HepG2 (cell line): ENCODE measurements around the gene PKIG. TPM values are rescaled to one million over a fixed set of nuclear protein-coding genes. Genes with fewer than 3 reads are reported as not detected.

Experiments used
- ATAC-seq: fragments of 200-7000 bp; cut with Tn5 transposase; 3 replicates; pipeline ENCODE4 v1.9.1; 2020; ENCODE audit warnings: mild to moderate bottlenecking, moderate library complexity
- BruUV-seq: library from RNA; stranded (reverse); fragments of 400-500 nt; replicated peaks from 2 replicates; lab custom pipeline; 2021; lab: Mats Ljungman, UMichigan
- CTCF ChIA-PET: fragments of 300-600 bp; formaldehyde crosslinking; extraction: SDS; loops from one replicate; lab custom pipeline; 2021; ENCODE audit warnings: low total read pairs, inconsistent platforms, low intra/inter-chr PET ratio; lab: Yijun Ruan, JAX
- POLR2A ChIA-PET: fragments of 350-600 bp; sonication (Branson Sonifier 250); formaldehyde crosslinking; loops from one replicate; lab custom pipeline; 2020; ENCODE audit warnings: antibody characterized with exemption, inconsistent platforms; lab: Yijun Ruan, JAX
- DNase-seq: peaks from one replicate; pipeline ENCODE4 v3.0.0-alpha.2; 2015; ENCODE audit warnings: low spot score
- FAIRE-seq: peaks from 3 replicates; lab custom pipeline; 2011; peaks lifted over from hg19 to GRCh38; lab: Jason Lieb, UNC
- H2AFZ ChIP-seq: one replicate; pipeline ENCODE4 v1.6.1; 2011; ENCODE audit warnings: low read length, inconsistent platforms
- H3K27ac ChIP-seq: fragments of 300-600 bp; 3 replicates; pipeline ENCODE4 v1.8.0; 2011; ENCODE audit warnings: mixed run types, mild to moderate bottlenecking, mixed read lengths, low read length, inconsistent platforms; ENCODE audit not compliant: insufficient read depth; ENCODE audit errors: extremely low read length
- H3K27me3 ChIP-seq, 2 experiments: fragments of 200-600 bp in 1 of 2; 2 replicates in 1 of 2; 3 replicates in 1 of 2; pipeline versions ENCODE4 v1.6.0 to v1.8.0; 2011; ENCODE audit warnings: low read length in 2 of 2, mild to moderate bottlenecking in 2 of 2, moderate library complexity in 2 of 2, inconsistent platforms in 1 of 2; ENCODE audit not compliant: insufficient read depth in 2 of 2, control insufficient read depth in 1 of 2
- H3K36me3 ChIP-seq, 2 experiments: fragments of 200-600 bp in 1 of 2; replicated peaks in 1 of 2; 2 replicates in 1 of 2; 3 replicates in 1 of 2; pipeline versions ENCODE4 v1.5.1 to v1.8.0; 2011; ENCODE audit warnings: low read length in 2 of 2, inconsistent platforms in 1 of 2; ENCODE audit not compliant: insufficient read depth in 2 of 2, control insufficient read depth in 1 of 2
- H3K4me1 ChIP-seq: 2 replicates; pipeline ENCODE4 v1.5.1; 2012; ENCODE audit warnings: low read length, inconsistent platforms; ENCODE audit not compliant: insufficient read depth
- H3K4me2 ChIP-seq: 2 replicates; pipeline ENCODE4 v1.6.0; 2011; ENCODE audit warnings: low read depth, low read length, inconsistent platforms
- H3K4me3 ChIP-seq, 3 experiments: fragments of 200-600 bp in 1 of 3; sonication (generic), shearing (Covaris generic) in 1 of 3; replicated peaks in 1 of 3; 2 replicates each; pipeline ENCODE4 v1.5.1; 2011 to 2016; ENCODE audit warnings: low read length in 3 of 3, inconsistent platforms in 2 of 3, low read depth in 2 of 3, mild to moderate bottlenecking in 2 of 3, control low read depth in 1 of 3, mixed read lengths in 1 of 3; ENCODE audit not compliant: insufficient read depth in 1 of 3
- H3K79me2 ChIP-seq: one replicate; pipeline ENCODE4 v1.6.1; 2011; ENCODE audit warnings: low read length, inconsistent platforms; ENCODE audit not compliant: insufficient read depth
- H3K9ac ChIP-seq: 2 replicates; pipeline ENCODE4 v1.6.0; 2011; ENCODE audit warnings: mild to moderate bottlenecking, low read depth, low read length, inconsistent platforms; ENCODE audit not compliant: insufficient read depth
- H3K9me3 ChIP-seq: 2 replicates; pipeline ENCODE4 v1.5.1; 2012; ENCODE audit warnings: mild to moderate bottlenecking, low read length
- H4K20me1 ChIP-seq: 2 replicates; pipeline ENCODE4 v1.6.0; 2011; ENCODE audit warnings: inconsistent platforms, mild to moderate bottlenecking, low read length, moderate library complexity; ENCODE audit not compliant: insufficient read depth
- FOXK2 ChIP-seq: fragments of 450-650 bp; IDR thresholded peaks from 2 replicates; pipeline ENCODE4 v1.6.1; 2016
- FOXP1 ChIP-seq, 2 experiments: fragments of 450-650 bp in 1 of 2; IDR thresholded peaks; 2 replicates each; pipeline ENCODE4 v1.6.1; 2017 to 2018; ENCODE audit warnings: antibody characterized with exemption in 1 of 2
- GATAD2A ChIP-seq: IDR thresholded peaks from 2 replicates; pipeline ENCODE4 v1.6.1; 2016
- GRHL1 ChIP-seq: sonication (generic); formaldehyde crosslinking; conservative IDR thresholded peaks from 2 replicates; pipeline ENCODE4 v1.8.0; 2022; ENCODE audit warnings: missing genetic modification reagents
- ISL2 ChIP-seq: sonication (generic); formaldehyde crosslinking; IDR thresholded peaks from 2 replicates; pipeline ENCODE4 v1.5.0; 2020; ENCODE audit warnings: missing genetic modification reagents
- SAP130 ChIP-seq: IDR thresholded peaks from 2 replicates; pipeline ENCODE4 v1.6.1; 2016; ENCODE audit warnings: low read depth
- SIX1 ChIP-seq: sonication (generic); formaldehyde crosslinking; IDR thresholded peaks from 2 replicates; pipeline ENCODE4 v1.4.0; 2020; ENCODE audit warnings: missing genetic modification reagents, borderline replicate concordance
- SKI ChIP-seq: fragments of 450-650 bp; IDR thresholded peaks from one replicate; pipeline ENCODE4 v1.6.1; 2018; ENCODE audit warnings: mild to moderate bottlenecking; ENCODE audit not compliant: partially characterized antibody
- ZGPAT ChIP-seq: IDR thresholded peaks from 2 replicates; pipeline ENCODE4 v1.6.1; 2016; ENCODE audit warnings: mild to moderate bottlenecking
- ZNF180 ChIP-seq: sonication (generic); formaldehyde crosslinking; IDR thresholded peaks from 2 replicates; pipeline ENCODE4 v1.4.0; 2020; ENCODE audit warnings: low read depth, missing genetic modification reagents, borderline replicate concordance
- ZNF235 ChIP-seq: sonication (generic); formaldehyde crosslinking; IDR thresholded peaks from 2 replicates; pipeline ENCODE4 v1.8.1; 2023; ENCODE audit warnings: mild to moderate bottlenecking, missing genetic modification reagents, borderline replicate concordance
- ZNF292 ChIP-seq: sonication (generic); formaldehyde crosslinking; IDR thresholded peaks from 2 replicates; pipeline ENCODE4 v1.8.1; 2022; ENCODE audit warnings: mild to moderate bottlenecking, low read depth, missing genetic modification reagents, borderline replicate concordance
- WGBS: methylation state at CpG from one replicate; pipeline ENCODE4 v1.1.6; 2017; ENCODE audit warnings: low lambda C conversion rate; 5-methylcytosine and 5-hydroxymethylcytosine counted together
- in situ Hi-C: cut with HindIII; loops from 2 replicates; pipeline ENCODE4 v1.10.0; 2017; ENCODE audit warnings: low pct_unique_long_range_greater_than_20kb; ENCODE audit not compliant: extremely low pct_ligation_motif_present
- intact Hi-C: fragments of 100-400 bp; cut with micrococcal nuclease; formaldehyde crosslinking; loops from one replicate; pipeline ENCODE4 v1.10.0; 2022; ENCODE audit not compliant: unreplicated experiment
- polyA plus RNA-seq, 8 experiments: library from polyadenylated mRNA; depleted of rRNA in 3 of 8; stranded (reverse) in 7 of 8; unstranded in 1 of 8; fragments of >200 nt; fragmentation: Illumina TruSeq in 4 of 8; extraction: Trizol in 4 of 8; gene quantifications; 2 replicates each; pipeline versions ENCODE4 v1.2.1 to v1.2.3, GENCODE V29; 2011 to 2016; ENCODE audit warnings: low read depth in 4 of 8, missing spikeins in 1 of 8, mixed read lengths in 1 of 8; ENCODE audit not compliant: insufficient read depth in 1 of 8
- total RNA-seq, 5 experiments: library from RNA; depleted of rRNA; stranded (reverse); fragments of >200 nt; fragmentation: Illumina TruSeq; extraction: Trizol; gene quantifications; 2 replicates each; pipeline ENCODE4 v1.2.3, GENCODE V29; 2016; ENCODE audit warnings: low read depth in 1 of 5
- TF ChIP-seq, protein P1 (sequence below): IDR thresholded peaks from 2 replicates; pipeline ENCODE4 v1.4.0; 2020; ENCODE audit warnings: mild to moderate bottlenecking, missing genetic modification reagents
- TF ChIP-seq, protein P2 (sequence below): IDR thresholded peaks from 2 replicates; pipeline ENCODE4 v1.6.1; 2016; ENCODE audit warnings: low read depth, control low read depth

The PKIG gene
- total and polyA plus RNA-seq, 2 of the 13 experiments (the other 11 are each of a cell fraction or from before 2014, with no cell fraction given) = 30.8 to 44.5 TPM

DNA sequence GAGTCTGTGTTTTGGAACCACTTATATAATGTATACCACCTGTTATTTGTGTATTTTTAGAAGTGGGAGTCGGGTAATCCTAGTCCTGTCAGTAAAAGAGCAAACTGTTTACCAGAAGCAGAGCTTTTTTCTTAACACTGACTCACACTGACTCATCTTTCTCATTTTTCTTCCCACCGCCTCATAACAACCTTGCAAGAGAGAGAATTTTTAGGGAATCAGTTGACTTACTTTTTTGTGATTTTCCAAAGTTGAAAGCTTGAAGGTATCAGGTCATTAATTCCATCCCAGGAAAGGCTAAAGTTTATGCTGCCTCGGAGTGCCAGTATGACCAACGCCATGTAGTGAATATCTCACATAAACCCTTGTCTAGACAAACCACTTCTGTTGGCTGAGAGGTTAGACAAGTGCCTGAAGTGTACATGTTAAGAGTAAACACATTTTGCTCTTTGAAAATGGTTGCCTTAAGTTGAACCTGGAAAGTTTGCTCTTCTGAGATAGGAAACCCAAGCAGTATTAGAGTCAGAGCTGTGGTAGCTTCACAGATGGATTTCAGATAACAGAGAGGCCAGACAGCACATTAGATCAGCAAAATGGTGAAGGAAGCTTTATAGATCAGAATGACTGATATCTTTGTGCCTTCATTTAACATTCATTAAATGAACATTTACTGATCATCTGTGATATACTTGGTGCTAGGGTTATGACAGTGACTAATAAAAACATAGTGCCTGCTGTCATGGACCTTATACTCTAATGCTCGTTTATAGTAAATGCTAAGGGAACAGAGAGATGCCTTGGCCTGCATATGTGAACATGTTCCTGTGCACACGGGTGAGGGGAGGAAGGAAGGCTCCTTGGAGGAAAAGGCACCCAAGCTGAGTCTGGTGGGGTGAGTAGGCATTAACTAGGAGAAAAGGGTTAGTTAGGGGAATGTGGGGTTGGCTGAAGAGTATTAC, 29.1 kb upstream of the PKIG start:
- Histone ChIP-seq H3K9ac (peak overlapping the region; percentile 27; the same call in 1 of the 2 replicates), H3K27me3 (no peaks in the 10 kb centered on the region), H3K4me1 (peaks cover 27% of the 10 kb centered on the region), H3K4me3 (no peak overlapping the region; a peak in 1 of 6 replicates), H3K36me3 (no peaks in the 10 kb centered on the region), H3K4me2 (peak overlapping the region; percentile 52), H4K20me1 (no peaks in the 10 kb centered on the region), H3K27ac (peak overlapping the region; percentile 16), H3K9me3 (no peaks in the 10 kb centered on the region), H2AFZ (no peak overlapping the region), H3K79me2 (peaks cover 6% of the 10 kb centered on the region)
- BruUV-seq = no TSS peak
- 32% methylated on average over 6 of the region's 6 CpGs for WGBS
- ATAC-seq (peak; percentile 81), DNase-seq (peak; percentile 39), FAIRE-seq (peak; percentile 76)
- intact Hi-C loops = no loop called here
- in situ Hi-C loops = no loop called here
- ChIA-PET POLR2A (interaction anchor here (1.1 to 1.5 kb wide), 4 partner anchors 11 to 31 kb away, joined by 3 to 6 read pairs (median 4); partner anchors contain the start of gene SERINC3), CTCF (no interaction called here)
- TF ChIP-seq SKI (peak; percentile 53), ISL2 (CRISPR knock-in tag) (no peak), FOXK2 (no peak), SAP130 (CRISPR knock-in tag) (peak; percentile 52), GRHL1 (CRISPR knock-in tag) (no peak), ZGPAT (CRISPR knock-in tag) (0 out of 2 replicates have a peak, but pooled peaks have one; percentile 22), ZNF180 (CRISPR knock-in tag) (no peak), SIX1 (CRISPR knock-in tag) (no peak), FOXP1 (IDR thresholded peaks at IDR 0.05) (no peak), FOXP1 (CRISPR knock-in tag; IDR thresholded peaks at IDR 0.05) (0 out of 2 replicates have a peak, but pooled peaks have one; percentile 29), GATAD2A (CRISPR knock-in tag) (peak; percentile 25; the same call in 1 of the 2 replicates), ZNF292 (CRISPR knock-in tag) (peak; percentile 31; the same call in 1 of the 2 replicates), ZNF235 (CRISPR knock-in tag) (no peak)
- TF ChIP-seq, protein P1, sequence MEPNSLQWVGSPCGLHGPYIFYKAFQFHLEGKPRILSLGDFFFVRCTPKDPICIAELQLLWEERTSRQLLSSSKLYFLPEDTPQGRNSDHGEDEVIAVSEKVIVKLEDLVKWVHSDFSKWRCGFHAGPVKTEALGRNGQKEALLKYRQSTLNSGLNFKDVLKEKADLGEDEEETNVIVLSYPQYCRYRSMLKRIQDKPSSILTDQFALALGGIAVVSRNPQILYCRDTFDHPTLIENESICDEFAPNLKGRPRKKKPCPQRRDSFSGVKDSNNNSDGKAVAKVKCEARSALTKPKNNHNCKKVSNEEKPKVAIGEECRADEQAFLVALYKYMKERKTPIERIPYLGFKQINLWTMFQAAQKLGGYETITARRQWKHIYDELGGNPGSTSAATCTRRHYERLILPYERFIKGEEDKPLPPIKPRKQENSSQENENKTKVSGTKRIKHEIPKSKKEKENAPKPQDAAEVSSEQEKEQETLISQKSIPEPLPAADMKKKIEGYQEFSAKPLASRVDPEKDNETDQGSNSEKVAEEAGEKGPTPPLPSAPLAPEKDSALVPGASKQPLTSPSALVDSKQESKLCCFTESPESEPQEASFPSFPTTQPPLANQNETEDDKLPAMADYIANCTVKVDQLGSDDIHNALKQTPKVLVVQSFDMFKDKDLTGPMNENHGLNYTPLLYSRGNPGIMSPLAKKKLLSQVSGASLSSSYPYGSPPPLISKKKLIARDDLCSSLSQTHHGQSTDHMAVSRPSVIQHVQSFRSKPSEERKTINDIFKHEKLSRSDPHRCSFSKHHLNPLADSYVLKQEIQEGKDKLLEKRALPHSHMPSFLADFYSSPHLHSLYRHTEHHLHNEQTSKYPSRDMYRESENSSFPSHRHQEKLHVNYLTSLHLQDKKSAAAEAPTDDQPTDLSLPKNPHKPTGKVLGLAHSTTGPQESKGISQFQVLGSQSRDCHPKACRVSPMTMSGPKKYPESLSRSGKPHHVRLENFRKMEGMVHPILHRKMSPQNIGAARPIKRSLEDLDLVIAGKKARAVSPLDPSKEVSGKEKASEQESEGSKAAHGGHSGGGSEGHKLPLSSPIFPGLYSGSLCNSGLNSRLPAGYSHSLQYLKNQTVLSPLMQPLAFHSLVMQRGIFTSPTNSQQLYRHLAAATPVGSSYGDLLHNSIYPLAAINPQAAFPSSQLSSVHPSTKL (CRISPR knock-in tag) = 0 out of 2 replicates have a peak, but pooled peaks have one; percentile 14
- TF ChIP-seq, protein P2, sequence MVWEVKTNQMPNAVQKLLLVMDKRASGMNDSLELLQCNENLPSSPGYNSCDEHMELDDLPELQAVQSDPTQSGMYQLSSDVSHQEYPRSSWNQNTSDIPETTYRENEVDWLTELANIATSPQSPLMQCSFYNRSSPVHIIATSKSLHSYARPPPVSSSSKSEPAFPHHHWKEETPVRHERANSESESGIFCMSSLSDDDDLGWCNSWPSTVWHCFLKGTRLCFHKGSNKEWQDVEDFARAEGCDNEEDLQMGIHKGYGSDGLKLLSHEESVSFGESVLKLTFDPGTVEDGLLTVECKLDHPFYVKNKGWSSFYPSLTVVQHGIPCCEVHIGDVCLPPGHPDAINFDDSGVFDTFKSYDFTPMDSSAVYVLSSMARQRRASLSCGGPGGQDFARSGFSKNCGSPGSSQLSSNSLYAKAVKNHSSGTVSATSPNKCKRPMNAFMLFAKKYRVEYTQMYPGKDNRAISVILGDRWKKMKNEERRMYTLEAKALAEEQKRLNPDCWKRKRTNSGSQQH (CRISPR knock-in tag) = 0 out of 2 replicates have a peak, but pooled peaks have one; percentile 51
